Activated T-helper 1 cell treated with anti-CD3 and anti-CD28 coated beads, Interleukin-2, amount 50 U/mL, for 16 hours (primary cell): Measurements from ENCODE around the gene ANKRD13B.

Source experiments
- DNase-seq, 2 donors: peaks; one replicate each; pipeline ENCODE4 v3.0.0-alpha.2; 2020; ENCODE audit warnings: low read depth in 1 of 2, low spot score in 1 of 2

Gene ANKRD13B

DNA sequence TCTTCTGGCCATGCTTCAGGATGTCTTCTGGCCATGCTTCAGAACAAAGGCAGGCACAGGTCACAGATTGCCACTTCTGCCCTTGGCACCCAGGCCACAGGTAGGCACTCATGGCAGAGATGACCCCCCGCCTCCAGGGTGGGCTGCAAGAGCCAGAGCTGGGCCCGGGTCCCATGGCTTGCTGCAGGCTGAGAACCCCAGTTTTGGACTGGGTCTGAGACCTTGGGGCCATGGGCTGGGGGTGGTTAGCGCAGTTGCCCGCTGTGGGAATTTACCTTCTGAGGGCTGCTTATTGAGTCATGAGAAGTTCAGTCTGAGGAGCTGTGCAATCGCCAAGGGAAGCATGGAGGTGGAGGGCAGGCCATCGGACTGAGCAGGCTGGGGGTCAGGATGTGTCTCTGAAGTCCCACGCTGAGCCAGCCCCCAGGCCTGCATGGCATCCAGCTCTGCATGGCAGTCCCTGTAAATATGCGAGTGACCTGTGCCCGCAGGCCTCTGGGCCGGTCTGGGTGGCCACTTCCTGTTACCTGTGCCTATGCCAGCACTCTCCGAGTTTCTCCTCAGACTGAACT is 1.7 kb downstream of the ANKRD13B start:
- DNase-seq, result no peak

DNA sequence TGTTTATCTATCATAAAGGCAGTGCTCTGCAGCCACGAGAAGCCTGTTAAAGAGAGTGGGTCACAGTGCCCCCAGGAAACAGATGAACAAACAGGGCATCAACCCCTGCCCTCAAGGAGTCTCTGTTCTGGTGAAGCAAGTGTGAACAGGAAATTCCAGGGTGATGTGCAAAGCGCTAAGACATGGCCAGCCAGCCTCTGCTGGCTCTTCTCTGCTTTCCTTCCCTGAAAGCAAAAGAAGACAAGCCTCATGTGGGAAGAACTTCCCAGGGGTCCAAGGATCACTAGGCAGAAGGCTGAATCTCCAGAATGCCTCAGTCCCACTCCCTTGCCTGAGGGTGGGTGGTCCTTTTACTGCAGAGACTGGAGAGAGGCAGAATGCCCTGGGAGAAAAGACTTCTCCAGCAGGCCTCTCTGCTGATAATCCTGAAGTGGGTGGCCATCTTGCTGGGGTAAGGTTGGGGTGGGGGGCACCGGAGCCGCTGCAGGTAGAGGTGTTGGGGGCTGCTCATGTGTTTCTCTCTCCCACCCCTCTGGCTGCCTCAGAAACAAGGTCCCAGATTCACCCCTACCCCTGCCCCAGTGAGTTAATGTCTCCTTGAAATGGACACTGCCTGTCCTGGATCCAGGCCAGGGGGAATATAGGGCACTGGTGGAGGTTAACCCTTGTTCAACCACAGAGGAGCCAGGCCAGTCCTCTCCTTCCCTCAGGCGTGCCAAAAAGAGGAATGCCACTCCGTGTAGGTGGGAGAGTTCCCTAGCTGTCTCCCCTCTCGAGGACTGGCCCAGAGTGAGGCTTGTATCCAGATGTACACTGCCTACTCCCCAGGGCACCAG is 2.4 kb downstream of the ANKRD13B start:
- no peak for DNase-seq

DNA sequence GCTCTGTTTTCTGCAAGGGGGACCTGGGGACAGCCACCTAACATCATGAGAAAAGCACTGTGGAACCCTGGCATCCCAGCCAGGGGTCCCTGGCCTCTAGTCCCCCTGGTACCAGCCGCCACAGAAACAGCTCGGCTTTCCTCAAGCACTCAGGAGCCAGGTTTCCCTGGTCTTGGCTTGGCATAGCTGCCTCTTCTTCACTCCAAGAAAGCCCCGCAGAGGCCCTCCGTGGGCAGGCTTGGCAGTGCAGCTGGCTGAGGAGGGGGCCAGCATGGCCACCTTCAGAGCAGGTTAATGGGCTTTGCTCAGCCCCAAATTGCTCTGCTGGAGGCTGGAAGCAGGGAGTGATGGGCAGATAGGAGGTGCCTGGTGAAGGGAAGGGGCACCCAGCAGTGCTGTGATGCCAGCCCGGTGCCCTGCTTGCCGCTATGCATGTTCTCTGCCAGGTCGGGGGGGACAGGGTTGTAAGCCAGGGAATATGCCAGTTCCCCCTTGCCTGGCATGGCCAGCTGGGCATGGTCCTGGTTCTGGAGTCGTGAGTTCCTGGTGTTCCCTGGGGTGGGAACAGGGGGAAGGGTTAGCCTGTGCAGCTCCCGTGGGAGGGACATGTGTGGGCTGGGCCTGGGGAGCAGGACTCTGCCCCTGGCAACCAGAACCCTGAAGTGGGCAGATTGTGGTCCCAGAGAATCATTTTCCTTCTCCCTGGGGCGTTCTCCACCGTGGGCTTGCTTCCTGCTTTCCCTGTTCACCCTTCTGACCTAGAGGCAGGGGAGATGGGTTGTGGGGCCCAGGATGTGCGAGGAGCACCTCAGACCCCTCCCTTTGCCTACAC is 3.2 kb downstream of the ANKRD13B start:
- DNase-seq, result no peak

DNA sequence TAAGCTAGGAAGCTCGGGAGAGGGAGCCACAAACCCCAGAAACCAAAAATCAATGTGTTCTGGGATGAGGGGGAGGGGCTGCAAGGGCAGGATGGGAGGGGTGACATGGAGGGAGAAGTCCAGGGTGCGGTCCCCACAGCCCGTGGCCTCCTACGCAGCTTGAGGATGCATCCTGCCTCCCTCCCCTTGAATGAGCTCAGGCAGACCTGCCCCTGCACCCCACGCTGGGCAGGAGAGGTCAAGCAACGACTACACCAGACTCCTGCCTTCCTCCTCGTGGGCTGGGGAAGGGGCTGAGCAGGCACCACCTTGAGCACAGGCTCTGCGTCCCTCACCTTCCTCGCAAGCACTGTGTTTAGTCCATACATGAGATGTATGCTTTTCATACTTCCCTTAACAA is 3.9 kb downstream of the ANKRD13B start:
- DNase-seq, result no peak

DNA sequence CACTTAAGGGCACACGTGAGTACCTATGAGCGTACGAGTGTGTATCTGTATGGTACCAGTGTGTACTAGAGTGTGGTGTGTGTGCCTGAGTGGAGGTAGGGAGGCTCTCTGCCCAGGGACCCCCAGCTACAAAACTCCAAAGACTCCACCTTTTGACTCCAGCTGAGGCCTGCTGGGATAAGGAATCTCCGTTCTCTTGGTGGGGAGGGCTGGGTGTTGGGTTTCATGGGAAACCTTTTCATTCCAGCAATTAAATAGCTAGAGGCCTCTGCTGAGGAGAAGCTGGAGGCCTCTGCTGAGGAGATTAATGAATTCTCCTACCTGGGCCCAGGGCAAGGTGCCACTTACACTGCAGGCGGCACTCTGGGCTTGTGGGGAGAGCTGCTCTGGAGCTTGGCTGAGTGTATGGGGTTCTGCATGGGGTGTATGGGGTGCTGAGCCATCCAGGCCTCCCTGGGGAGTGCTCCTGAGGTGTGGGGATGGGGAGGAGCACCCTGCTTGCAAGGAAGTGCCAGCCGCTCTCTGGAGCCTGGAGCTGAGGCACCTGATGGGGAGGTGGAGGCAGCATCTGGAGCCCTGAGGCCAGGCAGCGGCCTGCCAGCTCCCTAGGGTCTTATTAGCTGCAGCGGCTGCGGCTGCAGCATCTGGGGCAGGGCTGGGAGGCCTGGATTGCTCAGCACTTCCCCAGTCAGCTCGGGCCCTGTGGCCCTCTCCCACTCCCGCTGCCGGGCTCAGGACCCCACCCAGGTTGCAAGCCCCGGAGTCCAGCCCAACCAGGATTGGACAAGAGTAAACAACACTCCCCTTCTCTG is 4.6 kb downstream of the ANKRD13B start:
- no peak for DNase-seq

DNA sequence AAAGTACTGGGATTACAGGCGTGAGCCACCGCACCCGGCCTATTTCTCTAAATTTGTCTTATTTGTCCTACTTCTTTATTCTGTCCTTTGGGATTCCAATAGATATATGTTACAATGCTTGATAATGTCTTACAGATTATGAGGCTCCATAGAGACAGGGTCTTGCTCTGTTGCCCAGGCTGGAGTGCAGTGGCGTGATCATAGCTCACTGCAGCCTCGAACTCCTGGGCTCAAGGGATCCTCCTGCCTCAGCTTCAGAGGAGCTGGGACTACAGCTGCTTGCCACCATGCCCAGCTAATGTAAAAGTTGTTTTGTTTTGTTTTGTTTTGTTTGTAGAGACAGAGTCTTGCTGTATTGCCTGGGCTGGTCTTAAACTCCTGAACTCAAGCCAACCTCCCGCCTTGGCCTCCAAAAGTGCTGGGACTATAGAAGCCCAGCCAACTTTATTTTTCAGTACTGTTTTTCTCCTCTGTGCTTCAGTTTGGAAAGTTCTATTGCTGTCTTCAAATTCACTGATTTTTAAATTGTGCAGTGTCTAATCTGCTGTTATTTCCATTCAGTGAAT is 10.3 kb downstream of the ANKRD13B start:
- DNase-seq, result no peak

DNA sequence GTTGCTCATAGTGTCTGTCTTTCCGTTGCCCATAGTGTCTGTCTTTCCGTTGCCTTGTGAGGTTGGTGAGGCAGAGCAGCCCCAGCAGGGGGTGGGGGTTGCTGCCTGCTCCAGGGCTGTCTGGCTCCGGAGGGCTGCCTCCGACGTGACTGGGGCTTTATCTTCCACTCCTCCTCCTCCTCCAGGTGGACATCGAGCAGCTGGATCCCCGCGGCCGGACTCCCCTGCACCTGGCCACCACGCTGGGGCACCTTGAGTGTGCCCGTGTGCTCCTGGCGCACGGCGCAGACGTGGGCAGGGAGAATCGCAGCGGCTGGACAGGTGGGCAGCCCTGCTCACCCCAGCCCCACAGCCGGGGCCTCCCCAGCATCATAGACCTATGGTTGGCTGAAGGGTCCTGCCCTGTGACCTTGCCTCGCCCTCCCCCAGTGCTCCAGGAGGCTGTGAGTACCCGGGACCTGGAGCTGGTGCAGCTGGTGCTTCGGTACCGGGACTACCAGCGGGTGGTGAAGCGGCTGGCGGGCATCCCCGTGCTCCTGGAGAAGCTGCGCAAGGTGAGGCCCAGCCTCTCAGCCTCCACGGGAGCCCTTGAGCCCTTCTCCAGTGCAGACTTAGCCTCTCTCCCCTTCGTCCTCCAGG is 14.7 kb downstream of the ANKRD13B start:
- no peak for DNase-seq

DNA sequence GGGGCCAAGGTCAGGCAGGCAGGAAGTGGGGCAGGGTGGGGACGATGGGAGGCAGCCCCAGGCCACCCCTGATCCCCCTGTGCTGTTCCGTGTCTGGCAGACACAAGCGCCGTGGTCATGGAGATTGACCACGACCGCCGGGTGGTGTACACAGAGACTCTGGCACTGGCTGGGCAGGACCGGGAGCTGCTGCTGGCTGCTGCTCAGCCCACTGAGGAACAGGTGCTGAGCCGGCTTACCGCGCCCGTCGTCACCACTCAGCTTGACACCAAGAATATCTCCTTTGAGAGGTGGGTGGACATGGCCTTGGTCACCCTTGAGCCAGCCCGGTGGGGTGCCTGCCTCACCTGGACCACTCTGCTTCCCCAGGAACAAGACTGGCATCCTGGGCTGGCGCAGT is 16.1 kb downstream of the ANKRD13B start:
- no peak for DNase-seq

DNA sequence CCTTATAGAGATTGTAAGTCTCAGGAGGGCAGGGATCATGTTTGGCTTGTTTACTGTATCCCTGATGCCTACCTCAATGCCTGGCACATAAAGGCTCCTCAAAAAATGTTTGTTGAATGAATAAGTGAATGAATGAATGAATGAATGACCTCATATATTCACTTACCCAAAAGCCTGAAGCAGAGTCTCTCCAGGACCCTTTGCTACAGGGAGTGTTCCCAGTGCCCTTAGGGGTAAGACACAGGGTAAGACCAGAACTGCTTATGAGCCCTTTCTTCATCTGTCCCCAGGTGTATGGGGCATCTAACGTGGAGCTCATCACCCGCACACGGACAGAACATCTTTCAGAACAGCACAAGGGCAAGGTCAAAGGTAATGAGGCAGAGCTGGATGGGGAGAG is 17.5 kb downstream of the ANKRD13B start:
- no peak for DNase-seq

DNA sequence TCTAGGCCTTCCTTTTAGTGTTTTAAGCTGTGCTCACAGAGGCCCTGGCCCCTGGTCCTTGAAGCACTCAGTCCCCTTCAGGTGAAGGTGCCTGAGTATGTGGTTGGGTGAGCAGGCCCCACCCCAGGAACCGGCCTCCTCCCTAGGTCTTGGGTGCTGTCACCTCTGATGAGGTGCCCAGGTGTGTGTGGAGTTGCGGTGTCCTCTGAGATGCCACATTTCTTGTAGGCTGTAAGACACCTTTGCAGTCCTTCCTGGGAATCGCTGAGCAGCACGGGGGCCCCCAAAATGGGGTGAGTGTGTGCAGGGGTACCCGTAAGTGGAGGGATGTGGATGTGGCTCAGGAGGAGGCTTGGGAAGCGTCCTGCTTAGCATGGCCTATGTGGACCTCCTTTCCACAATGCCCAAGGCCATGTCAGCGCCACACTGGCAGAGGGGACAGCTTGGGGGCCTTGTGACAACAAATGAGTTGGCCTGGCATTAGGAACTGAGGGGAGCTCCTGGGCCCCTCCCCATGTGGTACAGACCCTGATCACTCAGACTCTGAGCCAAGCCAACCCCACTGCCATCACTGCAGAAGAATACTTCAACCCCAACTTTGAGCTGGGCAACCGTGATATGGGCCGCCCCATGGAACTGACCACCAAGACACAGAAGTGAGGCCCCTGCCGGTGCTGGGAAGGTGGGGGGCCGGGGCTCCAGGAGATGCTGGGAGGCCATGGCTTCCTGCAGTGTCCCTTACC is 18.6 kb downstream of the ANKRD13B start:
- no peak for DNase-seq

DNA sequence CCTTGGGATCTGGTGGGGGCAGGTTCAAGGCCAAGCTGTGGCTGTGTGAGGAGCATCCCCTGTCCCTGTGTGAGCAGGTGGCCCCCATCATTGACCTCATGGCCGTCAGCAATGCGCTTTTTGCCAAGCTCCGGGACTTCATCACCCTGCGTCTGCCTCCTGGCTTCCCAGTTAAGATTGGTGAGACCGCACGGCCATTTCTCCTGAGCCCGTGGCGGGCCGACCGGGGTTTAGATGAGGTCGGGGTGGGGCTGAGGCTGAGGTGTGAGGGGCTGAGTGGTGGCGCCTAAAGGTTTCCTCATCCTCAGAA is 19.1 kb downstream of the ANKRD13B start:
- no peak for DNase-seq

DNA sequence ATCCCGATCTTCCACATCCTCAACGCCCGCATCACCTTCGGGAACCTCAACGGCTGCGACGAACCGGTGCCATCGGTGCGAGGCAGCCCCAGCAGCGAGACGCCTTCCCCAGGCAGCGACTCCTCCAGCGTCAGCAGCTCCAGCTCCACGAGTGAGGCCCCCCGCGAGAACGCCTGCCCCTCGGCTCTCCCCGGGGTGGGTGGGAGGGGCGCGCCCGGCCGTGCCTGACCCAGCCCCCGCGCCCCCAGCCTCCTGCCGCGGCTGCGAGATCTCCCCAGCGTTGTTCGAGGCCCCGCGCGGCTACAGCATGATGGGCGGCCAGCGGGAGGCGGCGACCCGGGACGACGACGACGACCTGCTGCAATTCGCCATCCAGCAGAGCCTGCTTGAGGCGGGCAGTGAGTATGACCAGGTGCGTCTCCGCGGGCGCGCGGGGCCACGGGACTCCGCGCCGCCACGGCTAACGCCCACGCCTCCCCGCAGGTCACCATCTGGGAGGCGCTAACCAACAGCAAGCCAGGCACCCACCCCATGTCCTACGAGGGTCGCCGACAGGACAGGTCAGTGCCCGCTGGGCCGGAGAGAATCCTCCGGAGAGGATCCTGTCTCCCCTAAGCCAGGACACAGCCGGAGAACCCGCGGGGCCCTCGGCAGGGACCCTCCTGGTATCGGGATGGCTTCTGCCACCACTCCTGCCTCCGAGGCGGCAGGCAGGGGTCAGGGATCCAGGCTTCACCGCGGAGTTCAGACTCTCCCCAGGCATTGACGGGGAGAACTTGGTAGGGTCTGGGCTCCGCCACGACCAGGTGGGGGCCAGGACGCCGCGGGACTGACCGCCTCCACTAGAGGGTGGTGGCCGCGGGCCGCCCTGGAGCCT is 19.7 kb downstream of the ANKRD13B start:
- no peak for DNase-seq

DNA sequence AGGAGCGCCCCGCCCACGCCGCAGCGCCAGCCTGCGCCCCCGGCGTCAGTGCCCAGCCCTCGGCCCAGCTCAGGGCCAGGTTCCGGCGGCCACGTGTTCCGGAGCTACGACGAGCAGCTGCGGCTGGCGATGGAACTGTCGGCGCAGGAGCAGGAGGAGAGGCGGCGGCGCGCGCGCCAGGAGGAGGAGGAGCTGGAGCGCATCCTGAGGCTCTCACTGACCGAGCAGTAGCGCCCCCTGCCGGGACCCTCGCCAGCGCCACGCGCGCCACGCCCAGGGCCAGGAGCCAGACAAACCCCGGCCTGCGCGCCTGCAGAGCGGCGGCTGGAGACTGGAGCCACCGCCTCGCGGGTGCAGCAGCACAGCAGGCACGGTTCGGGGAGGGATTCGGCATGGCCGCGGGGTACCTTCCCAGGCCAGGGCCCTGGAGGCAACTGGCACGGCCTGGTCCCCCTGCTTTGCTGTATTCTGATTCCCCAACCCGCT is 20.5 kb downstream of the ANKRD13B start:
- DNase-seq, result peak; percentile 89 to 94

DNA sequence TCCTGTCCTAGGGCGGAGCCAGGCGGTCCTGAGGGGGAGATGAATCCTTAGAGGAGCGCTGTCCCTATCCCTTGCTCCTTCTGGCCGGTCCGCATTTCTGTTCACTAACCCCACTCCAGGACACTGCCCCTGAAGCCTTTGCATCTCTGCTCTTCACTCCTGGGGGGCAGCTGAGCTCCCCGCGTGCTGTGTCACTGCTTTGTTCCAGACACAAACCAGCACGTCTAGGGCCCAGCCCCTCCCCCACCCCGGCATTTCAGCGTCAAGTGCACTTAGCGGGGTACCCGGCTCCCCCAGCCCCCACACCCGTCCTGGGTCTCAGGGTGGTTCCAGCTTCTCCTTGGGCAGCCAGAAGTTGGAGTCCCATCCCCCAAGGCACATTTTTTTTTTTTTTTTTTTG is 20.9 kb downstream of the ANKRD13B start:
- DNase-seq, result no peak

DNA sequence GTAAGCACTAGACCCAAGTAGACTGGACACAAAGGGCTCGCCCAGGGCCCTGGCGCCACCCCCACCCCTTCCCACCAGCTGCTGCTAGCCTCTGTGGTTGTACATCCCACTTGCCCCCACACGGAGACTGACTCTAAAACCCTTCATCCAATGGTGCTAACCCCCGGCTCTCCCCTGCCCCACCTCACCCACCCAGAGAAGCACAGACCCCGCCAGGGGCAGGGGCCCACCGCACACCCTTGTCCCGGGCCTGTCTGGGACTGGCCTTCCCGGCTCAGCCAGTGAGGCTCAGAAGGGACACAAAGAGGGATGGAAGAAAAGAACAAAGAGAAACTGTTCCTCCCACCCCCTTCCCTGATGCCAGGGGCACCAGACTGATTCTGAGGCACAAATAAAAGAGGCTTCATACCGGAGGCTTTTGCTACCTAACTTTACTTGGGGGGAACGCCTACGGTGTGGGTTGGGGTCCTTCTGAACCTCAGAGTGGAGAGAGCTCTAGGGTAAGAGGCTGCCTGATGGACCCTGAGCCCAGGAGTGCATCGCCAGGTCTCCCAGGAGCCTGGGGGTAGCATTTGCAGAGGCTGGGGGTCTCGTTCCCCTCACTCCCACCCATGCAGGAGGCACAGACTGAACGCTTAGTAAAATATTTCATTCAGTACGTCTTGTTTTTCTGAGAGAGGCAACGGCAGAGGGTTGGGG is 21.6 kb downstream of the ANKRD13B start:
- DNase-seq, result no peak

DNA sequence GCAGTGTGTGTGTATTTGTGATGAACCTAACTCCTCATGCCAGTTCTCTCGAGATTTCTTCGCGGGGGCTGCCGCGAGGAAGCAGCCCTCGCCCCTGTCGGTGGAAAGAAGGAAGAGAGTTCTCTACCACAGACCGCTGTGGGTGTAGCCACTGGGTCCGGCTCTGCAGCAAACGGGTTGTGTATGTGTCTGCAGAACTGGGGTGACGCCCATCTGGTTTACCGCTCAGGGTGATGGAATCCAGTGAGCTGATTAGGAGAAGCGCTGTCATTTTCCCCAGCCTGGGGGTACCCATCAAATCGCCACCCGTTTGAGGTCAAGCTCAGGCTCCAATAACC is 22.1 kb downstream of the ANKRD13B start:
- no peak for DNase-seq

DNA sequence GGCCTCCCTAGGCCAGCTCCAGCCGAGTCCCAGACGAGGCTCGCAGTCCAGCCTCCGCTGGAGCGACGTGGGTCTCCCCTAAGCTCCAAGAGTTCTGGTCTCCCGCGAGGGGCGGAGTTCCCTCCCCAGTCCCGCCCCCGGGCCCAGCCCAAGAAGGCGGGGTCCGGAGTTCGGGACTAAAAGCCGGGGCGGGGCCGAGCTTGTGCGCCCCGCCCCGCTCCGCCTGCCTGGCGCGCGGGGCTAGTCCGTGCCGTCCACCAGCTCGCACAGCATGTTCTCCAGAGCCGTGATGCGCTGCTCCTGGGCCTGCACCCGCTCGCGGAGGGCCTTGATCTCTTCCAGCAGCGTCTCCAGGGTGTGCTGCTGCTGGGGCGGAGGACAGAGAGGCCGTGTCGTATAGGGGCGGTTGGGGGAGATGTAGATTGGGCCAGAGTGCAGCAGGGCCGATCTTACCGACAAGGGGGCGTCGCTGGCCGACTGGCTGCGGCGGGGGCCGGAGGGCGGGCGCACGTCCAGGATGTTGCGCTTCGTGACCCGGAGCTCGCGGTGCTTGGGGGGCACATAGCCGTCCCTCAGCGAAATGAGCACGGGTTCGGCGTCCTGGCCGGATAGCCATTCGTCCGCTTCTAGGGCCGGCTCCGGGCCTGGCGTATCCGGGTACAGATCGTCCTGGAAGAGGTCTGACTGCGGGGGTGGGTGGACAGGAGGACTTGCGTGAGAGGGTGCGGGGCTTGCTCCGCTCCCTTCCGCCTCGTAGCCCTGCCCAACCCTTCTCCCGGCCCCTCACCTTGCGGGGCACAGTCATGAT is 22.8 kb downstream of the ANKRD13B start:
- DNase-seq, result peak; percentile 67 to 78
